Esophagus squamous epithelium (tissue), 4 donors: ENCODE measurements around the gene ZCCHC7.

Experiments
- CTCF ChIP-seq, 6 experiments: fragments of 450-650 bp in 4 of 6; fragments of 200-600 bp in 2 of 6; sonication (generic) in 2 of 6; IDR thresholded peaks; one replicate each; pipeline ENCODE4 v1.5.1; 2016 to 2019; ENCODE audit warnings: antibody characterized with exemption in 6 of 6, mild to moderate bottlenecking in 4 of 6, moderate library complexity in 4 of 6
- POLR2A ChIP-seq, 4 donors: fragments of 450-650 bp; IDR thresholded peaks; one replicate each; pipeline ENCODE4 v1.6.1; 2017; ENCODE audit warnings: antibody characterized with exemption in 4 of 4, mild to moderate bottlenecking in 4 of 4, moderate library complexity in 3 of 4

GRCh38 chr9:37242089-37242488 lies 121.7 kb downstream of the ZCCHC7 start:
- TF ChIP-seq CTCF (IDR thresholded peaks at IDR 0.05) (no peak), POLR2A (IDR thresholded peaks at IDR 0.05) (no peak)
